IMR-90 (cell line): ENCODE data around the gene OBP2B. TPM values are rescaled to one million over a fixed set of nuclear protein-coding genes. Genes with fewer than 3 reads are reported as not detected.

Experiments used
- ATAC-seq: fragments of 200-7000 bp; cut with Tn5 transposase; 2 replicates; pipeline ENCODE4 v1.9.1; 2020; ENCODE audit warnings: low read depth, mild to moderate bottlenecking, moderate library complexity
- BruUV-seq: library from RNA; stranded (reverse); fragments of 400-500 nt; replicated peaks from 2 replicates; lab custom pipeline; 2021; lab: Mats Ljungman, UMichigan
- CTCF ChIA-PET: fragments of 300-600 bp; formaldehyde crosslinking; extraction: SDS; loops from one replicate; lab custom pipeline; 2021; ENCODE audit warnings: antibody characterized with exemption; lab: Yijun Ruan, JAX
- POLR2A ChIA-PET: fragments of 300-600 bp; sonication (Branson Sonifier 250); formaldehyde crosslinking; loops from one replicate; lab custom pipeline; 2022; ENCODE audit warnings: antibody characterized with exemption; ENCODE audit not compliant: unreplicated experiment; lab: Charles Lee
- DNase-seq: peaks from one replicate; pipeline ENCODE4 v3.0.0; 2013
- H2AFZ ChIP-seq: replicated peaks from 2 replicates; pipeline ENCODE3; 2013; ENCODE audit warnings: low read length, mild to moderate bottlenecking; ENCODE audit not compliant: poor library complexity
- H2AK5ac ChIP-seq: 2 replicates; pipeline ENCODE4 v1.6.1; 2013; ENCODE audit warnings: low read depth, low read length, inconsistent platforms
- H2AK9ac ChIP-seq: replicated peaks from 2 replicates; pipeline ENCODE3; 2013; ENCODE audit warnings: mild to moderate bottlenecking, low read depth, low read length, moderate library complexity; ENCODE audit not compliant: poor library complexity
- H2BK120ac ChIP-seq: 2 replicates; pipeline ENCODE4 v1.6.1; 2013; ENCODE audit warnings: low read depth, low read length, inconsistent platforms
- H2BK15ac ChIP-seq: 3 replicates; pipeline ENCODE4 v1.6.1; 2013; ENCODE audit warnings: low read depth, low read length, inconsistent platforms
- H2BK20ac ChIP-seq: 2 replicates; pipeline ENCODE4 v1.6.1; 2013; ENCODE audit warnings: low read depth, mild to moderate bottlenecking, inconsistent platforms, low read length, moderate library complexity
- H2BK5ac ChIP-seq: 2 replicates; pipeline ENCODE4 v1.6.1; 2013; ENCODE audit warnings: mild to moderate bottlenecking, low read depth, low read length, inconsistent platforms; ENCODE audit not compliant: poor library complexity, severe bottlenecking
- H3K14ac ChIP-seq: replicated peaks from 2 replicates; pipeline ENCODE4 v1.6.1; 2013; ENCODE audit warnings: low read depth, low read length, inconsistent platforms
- H3K18ac ChIP-seq: 2 replicates; pipeline ENCODE4 v1.6.1; 2013; ENCODE audit warnings: low read depth, low read length, control low read depth
- H3K23ac ChIP-seq: 2 replicates; pipeline ENCODE4 v1.6.1; 2013; ENCODE audit warnings: low read depth, low read length, inconsistent platforms
- H3K27ac ChIP-seq: 2 replicates; pipeline ENCODE4 v1.5.1; 2013; ENCODE audit warnings: mild to moderate bottlenecking, control low read depth, low read length; ENCODE audit not compliant: insufficient read depth
- H3K27me3 ChIP-seq: 2 replicates; pipeline ENCODE4 v1.6.1; 2013; ENCODE audit warnings: low read length; ENCODE audit not compliant: control insufficient read depth, insufficient read depth
- H3K36me3 ChIP-seq: 2 replicates; pipeline ENCODE4 v1.6.1; 2013; ENCODE audit warnings: low read length, mixed read lengths; ENCODE audit not compliant: control insufficient read depth, insufficient read depth
- H3K4ac ChIP-seq: 2 replicates; pipeline ENCODE4 v1.6.1; 2013; ENCODE audit warnings: low read depth, low read length, inconsistent platforms
- H3K4me1 ChIP-seq: 2 replicates; pipeline ENCODE4 v1.6.1; 2013; ENCODE audit warnings: low read length, mixed read lengths; ENCODE audit not compliant: control insufficient read depth, insufficient read depth
- H3K4me2 ChIP-seq: 2 replicates; pipeline ENCODE4 v1.6.1; 2013; ENCODE audit warnings: low read depth, mild to moderate bottlenecking, control low read depth, low read length, moderate library complexity
- H3K4me3 ChIP-seq: 2 replicates; pipeline ENCODE4 v1.5.1; 2013; ENCODE audit warnings: low read depth, mild to moderate bottlenecking, control low read depth, low read length, moderate library complexity; ENCODE audit not compliant: insufficient read depth
- H3K56ac ChIP-seq: 2 replicates; pipeline ENCODE4 v1.6.1; 2013; ENCODE audit warnings: low read length, inconsistent platforms; ENCODE audit not compliant: insufficient read depth; ENCODE audit errors: extremely low read depth
- H3K79me1 ChIP-seq, 2 experiments: 2 replicates each; pipeline ENCODE4 v1.6.1; 2013; ENCODE audit warnings: low read length in 2 of 2, inconsistent platforms in 1 of 2, low read depth in 1 of 2
- H3K9ac ChIP-seq: 2 replicates; pipeline ENCODE4 v1.6.1; 2013; ENCODE audit warnings: low read depth, low read length, control low read depth
- H3K9me1 ChIP-seq: 2 replicates; pipeline ENCODE4 v1.6.1; 2013; ENCODE audit warnings: low read length, inconsistent platforms; ENCODE audit not compliant: insufficient read depth
- H3K9me3 ChIP-seq: 2 replicates; pipeline ENCODE4 v1.6.1; 2013; ENCODE audit warnings: low read length; ENCODE audit not compliant: control insufficient read depth, insufficient read depth
- H4K20me1 ChIP-seq: 2 replicates; pipeline ENCODE4 v1.6.1; 2013; ENCODE audit warnings: low read length, inconsistent platforms; ENCODE audit not compliant: insufficient read depth
- H4K5ac ChIP-seq: 2 replicates; pipeline ENCODE4 v1.6.1; 2013; ENCODE audit warnings: mild to moderate bottlenecking, low read depth, low read length, control low read depth
- H4K8ac ChIP-seq, 2 experiments: 2 replicates each; pipeline ENCODE4 v1.6.1; 2013; ENCODE audit warnings: low read depth in 2 of 2, low read length in 2 of 2, control low read depth in 1 of 2, inconsistent platforms in 1 of 2
- H4K91ac ChIP-seq: 2 replicates; pipeline ENCODE4 v1.6.1; 2013; ENCODE audit warnings: low read depth, low read length, inconsistent platforms; ENCODE audit not compliant: insufficient read depth
- BHLHE40 ChIP-seq: fragments of 150-350 bp; IDR thresholded peaks from 2 replicates; pipeline ENCODE4 v1.6.1; 2016; ENCODE audit warnings: mild to moderate bottlenecking, low read depth, low read length
- CHD1 ChIP-seq: IDR thresholded peaks from 2 replicates; pipeline ENCODE4 v1.6.1; 2012; ENCODE audit warnings: low read depth, low read length, improper control_type of control experiment
- FOS ChIP-seq: fragments of 150-350 bp; IDR thresholded peaks from 2 replicates; pipeline ENCODE4 v1.6.1; 2016; ENCODE audit warnings: low read depth, low read length
- MAFK ChIP-seq: IDR thresholded peaks from 2 replicates; pipeline ENCODE4 v1.6.1; 2012; ENCODE audit warnings: low read depth, low read length, improper control_type of control experiment
- NFE2L2 ChIP-seq: fragments of 150-350 bp; IDR thresholded peaks from 2 replicates; pipeline ENCODE4 v1.6.1; 2016; ENCODE audit warnings: low read depth, mild to moderate bottlenecking, low read length
- POLR2A ChIP-seq: IDR thresholded peaks from 2 replicates; pipeline ENCODE4 v1.6.1; 2012; ENCODE audit warnings: mild to moderate bottlenecking, low read depth, low read length
- RCOR1 ChIP-seq: IDR thresholded peaks from 2 replicates; pipeline ENCODE4 v1.6.1; 2012; ENCODE audit warnings: mild to moderate bottlenecking, low read length, improper control_type of control experiment; ENCODE audit not compliant: insufficient replicate concordance
- RFX5 ChIP-seq: IDR thresholded peaks from 2 replicates; pipeline ENCODE4 v1.8.0; 2012; ENCODE audit warnings: low read depth, mild to moderate bottlenecking, low read length, moderate library complexity
- SMC3 ChIP-seq: fragments of 150-350 bp; IDR thresholded peaks from 2 replicates; pipeline ENCODE4 v1.6.1; 2016; ENCODE audit warnings: low read depth, mild to moderate bottlenecking, antibody characterized with exemption, low read length, moderate library complexity
- WGBS, 2 experiments: methylation state at CpG; one replicate each; pipeline versions ENCODE4 v1.1.5 to v1.1.7; 2013; ENCODE audit warnings: missing lambda C conversion rate in 2 of 2; ENCODE audit not compliant: insufficient read length in 1 of 2; ENCODE audit errors: extremely low coverage in 2 of 2; 5-methylcytosine and 5-hydroxymethylcytosine counted together
- dilution Hi-C: fragments of 300-500 bp; cut with HindIII; formaldehyde crosslinking; loops from one replicate; pipeline ENCODE4 v1.14.3; 2018; ENCODE audit warnings: low sequenced_read_pairs; ENCODE audit not compliant: unreplicated experiment
- in situ Hi-C: fragments of 300-500 bp; cut with MboI; formaldehyde crosslinking; loops from 3 replicates; pipeline ENCODE4 v1.14.3; 2019; ENCODE audit warnings: low sequenced_read_pairs, inconsistent platforms, mixed read lengths
- intact Hi-C: fragments of 100-400 bp; cut with micrococcal nuclease; formaldehyde crosslinking; loops from 2 replicates; pipeline ENCODE4 v1.10.0; 2022
- polyA plus RNA-seq, 3 experiments: library from polyadenylated mRNA; depleted of rRNA; stranded (reverse); fragments of >200 nt; gene quantifications; 2 replicates each; pipeline ENCODE4 v1.2.3, GENCODE V29; 2012; ENCODE audit warnings: low replicate concordance in 1 of 3
- total RNA-seq: library from RNA; depleted of rRNA; stranded (reverse); fragments of >200 nt; gene quantifications from 2 replicates; pipeline ENCODE4 v1.2.3, GENCODE V29; 2012
- TF ChIP-seq, protein P1 (sequence below): fragments of 150-350 bp; IDR thresholded peaks from 2 replicates; pipeline ENCODE4 v1.6.1; 2016; ENCODE audit warnings: low read depth, mild to moderate bottlenecking, low read length, moderate library complexity, borderline replicate concordance
- TF ChIP-seq, protein P2 (sequence below): conservative IDR thresholded peaks from 2 replicates; pipeline ENCODE4 v1.5.1; 2012; ENCODE audit warnings: mild to moderate bottlenecking, low read depth, low read length, improper control_type of control experiment

Gene OBP2B
- total and polyA plus RNA-seq, 2 of the 4 experiments (the other 2 are of a cell fraction): not detected

DNA sequence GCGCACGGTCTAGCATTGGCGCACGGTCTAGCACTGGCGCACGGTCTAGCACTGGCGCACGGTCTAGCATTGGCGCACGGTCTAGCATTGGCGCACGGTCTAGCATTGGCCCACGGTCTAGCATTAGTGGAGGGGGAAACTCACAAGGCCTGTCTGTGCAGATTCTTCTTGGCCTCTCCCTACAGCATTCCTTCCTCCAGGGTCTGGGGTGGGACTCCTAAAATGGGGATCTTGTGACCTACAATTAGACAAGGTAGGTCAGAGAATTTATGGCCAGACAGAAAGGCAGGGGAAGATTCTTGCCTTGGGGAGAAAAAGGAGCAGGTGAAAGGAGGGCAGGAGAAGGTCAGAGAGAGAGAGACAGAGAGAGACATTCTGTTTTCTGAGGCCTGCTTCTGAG is 39.9 kb downstream of the OBP2B start:
- Histone ChIP-seq H3K27ac (no peak overlapping the region), H3K4me3 (no peak overlapping the region), H3K18ac (no peak overlapping the region), H2BK15ac (no peak overlapping the region), H3K4me2 (no peak overlapping the region), H2AK5ac (no peak overlapping the region), H3K9me3 (no peaks in the 10 kb centered on the region), H4K5ac (no peak overlapping the region), H2BK120ac (no peak overlapping the region), H4K20me1 (no peaks in the 10 kb centered on the region; the same call in 1 of the 2 replicates), H4K8ac (no peak overlapping the region), H3K56ac (no peak overlapping the region), H3K9ac (no peak overlapping the region), H2BK5ac (no peak overlapping the region), H2BK20ac (no peak overlapping the region), H3K4me1 (peaks cover 5% of the 10 kb centered on the region; the same call in 1 of the 2 replicates), H3K79me1 (no peaks in the 10 kb centered on the region), H2AFZ (no peak overlapping the region), H3K36me3 (no peaks in the 10 kb centered on the region), H3K23ac (no peak overlapping the region), H2AK9ac (no peak overlapping the region), H3K14ac (no peak overlapping the region), H3K27me3 (peaks cover 24% of the 10 kb centered on the region), H3K4ac (no peak overlapping the region), H4K91ac (no peak overlapping the region), H3K9me1 (0 out of 2 replicates have a peak, but pooled peaks cover 3% of the 10 kb centered on the region)
- POLR2A ChIA-PET: no interaction called here
- CTCF ChIA-PET: interaction anchor here (0.9 kb wide), 1 partner anchor 10 kb away, joined by 5 read pairs; no protein-coding TSS in a partner anchor
- intact Hi-C loops: no loop called here
- dilution Hi-C loops: no loop called here
- TF ChIP-seq, protein P1, sequence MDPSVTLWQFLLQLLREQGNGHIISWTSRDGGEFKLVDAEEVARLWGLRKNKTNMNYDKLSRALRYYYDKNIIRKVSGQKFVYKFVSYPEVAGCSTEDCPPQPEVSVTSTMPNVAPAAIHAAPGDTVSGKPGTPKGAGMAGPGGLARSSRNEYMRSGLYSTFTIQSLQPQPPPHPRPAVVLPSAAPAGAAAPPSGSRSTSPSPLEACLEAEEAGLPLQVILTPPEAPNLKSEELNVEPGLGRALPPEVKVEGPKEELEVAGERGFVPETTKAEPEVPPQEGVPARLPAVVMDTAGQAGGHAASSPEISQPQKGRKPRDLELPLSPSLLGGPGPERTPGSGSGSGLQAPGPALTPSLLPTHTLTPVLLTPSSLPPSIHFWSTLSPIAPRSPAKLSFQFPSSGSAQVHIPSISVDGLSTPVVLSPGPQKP: no peak
- TF ChIP-seq CHD1 (no peak), SMC3 (no peak), FOS (no peak), NFE2L2 (no peak), RCOR1 (no peak), POLR2A (no peak), BHLHE40 (no peak), RFX5 (no peak), MAFK (no peak)
- TF ChIP-seq, protein P2, sequence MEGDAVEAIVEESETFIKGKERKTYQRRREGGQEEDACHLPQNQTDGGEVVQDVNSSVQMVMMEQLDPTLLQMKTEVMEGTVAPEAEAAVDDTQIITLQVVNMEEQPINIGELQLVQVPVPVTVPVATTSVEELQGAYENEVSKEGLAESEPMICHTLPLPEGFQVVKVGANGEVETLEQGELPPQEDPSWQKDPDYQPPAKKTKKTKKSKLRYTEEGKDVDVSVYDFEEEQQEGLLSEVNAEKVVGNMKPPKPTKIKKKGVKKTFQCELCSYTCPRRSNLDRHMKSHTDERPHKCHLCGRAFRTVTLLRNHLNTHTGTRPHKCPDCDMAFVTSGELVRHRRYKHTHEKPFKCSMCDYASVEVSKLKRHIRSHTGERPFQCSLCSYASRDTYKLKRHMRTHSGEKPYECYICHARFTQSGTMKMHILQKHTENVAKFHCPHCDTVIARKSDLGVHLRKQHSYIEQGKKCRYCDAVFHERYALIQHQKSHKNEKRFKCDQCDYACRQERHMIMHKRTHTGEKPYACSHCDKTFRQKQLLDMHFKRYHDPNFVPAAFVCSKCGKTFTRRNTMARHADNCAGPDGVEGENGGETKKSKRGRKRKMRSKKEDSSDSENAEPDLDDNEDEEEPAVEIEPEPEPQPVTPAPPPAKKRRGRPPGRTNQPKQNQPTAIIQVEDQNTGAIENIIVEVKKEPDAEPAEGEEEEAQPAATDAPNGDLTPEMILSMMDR: no peak
- WGBS, 2 experiments: no CpG with 5 or more reads among the region's 13 CpGs
- ATAC-seq (no peak), DNase-seq (no peak)
- in situ Hi-C loops: no loop called here
- BruUV-seq: no TSS peak
